ENCODE measurements around the gene LRPPRC.
"Not testable (repeated sequence)": the region's sequence is repeated elsewhere in the genome, so short reads cannot be mapped to it uniquely, and the experiment has no call there.

LRPPRC gene

GRCh38 chr2:43977677-43978375 is 18.0 kb downstream of the LRPPRC start:
- DNase-seq (ENCODE audit: low read depth) = no peak

GRCh38 chr2:43960921-43961320 is 34.9 kb downstream of the LRPPRC start:
- no peak for DNase-seq (ENCODE audit: low read depth)

- DNase-seq (ENCODE audit: low read depth) = no peak
These were observed 37.2 kb downstream of the LRPPRC start for GRCh38 chr2:43958397-43959275.

GRCh38 chr2:43950383-43951008 is 45.3 kb downstream of the LRPPRC start:
- DNase-seq (ENCODE audit: low read depth) = no peak

- DNase-seq (ENCODE audit: low read depth) = no peak
These were observed 47.4 kb downstream of the LRPPRC start for GRCh38 chr2:43948370-43948769.

GRCh38 chr2:43946685-43947084 is 49.1 kb downstream of the LRPPRC start:
- no peak for DNase-seq (ENCODE audit: low read depth)

- no peak for DNase-seq (ENCODE audit: low read depth)
These were observed 50.4 kb downstream of the LRPPRC start for GRCh38 chr2:43945439-43945838.

- no peak for DNase-seq (ENCODE audit: low read depth)
These were observed 50.9 kb downstream of the LRPPRC start for GRCh38 chr2:43944915-43945314.

GRCh38 chr2:43943809-43944452 is 51.9 kb downstream of the LRPPRC start:
- no peak for DNase-seq (ENCODE audit: low read depth)

- no peak for DNase-seq (ENCODE audit: low read depth)
These were observed 52.5 kb downstream of the LRPPRC start for GRCh38 chr2:43943323-43943722.

GRCh38 chr2:43942881-43943280 is 52.9 kb downstream of the LRPPRC start:
- no peak for DNase-seq (ENCODE audit: low read depth)

GRCh38 chr2:43941966-43942365 is 53.8 kb downstream of the LRPPRC start:
- DNase-seq (ENCODE audit: low read depth) = no peak

- DNase-seq (ENCODE audit: low read depth) = no peak
These were observed 54.4 kb downstream of the LRPPRC start for GRCh38 chr2:43941359-43941758.

- DNase-seq (ENCODE audit: low read depth) = no peak
These were observed 56.0 kb downstream of the LRPPRC start for GRCh38 chr2:43939695-43940256.

GRCh38 chr2:43937269-43937820 is 58.4 kb downstream of the LRPPRC start:
- DNase-seq (ENCODE audit: low read depth) = no peak

- no peak for DNase-seq (ENCODE audit: low read depth)
These were observed 61.2 kb downstream of the LRPPRC start for GRCh38 chr2:43934567-43934966.

- no peak for DNase-seq (ENCODE audit: low read depth)
These were observed 64.5 kb downstream of the LRPPRC start for GRCh38 chr2:43931293-43931692.

- no peak for DNase-seq (ENCODE audit: low read depth)
These were observed 68.3 kb downstream of the LRPPRC start for GRCh38 chr2:43927442-43927841.

- no peak for DNase-seq (ENCODE audit: low read depth)
These were observed 70.4 kb downstream of the LRPPRC start for GRCh38 chr2:43925431-43925830.

- DNase-seq (ENCODE audit: low read depth) = no peak
These were observed 71.3 kb downstream of the LRPPRC start for GRCh38 chr2:43924463-43924862.

- DNase-seq (ENCODE audit: low read depth) = not testable (repeated sequence)
These were observed 84.5 kb downstream of the LRPPRC start for GRCh38 chr2:43911136-43911790.
